Fibroblast of lung (primary cell): ENCODE results near the gene DRD1.

Experiments
- EZH2 ChIP-seq: IDR thresholded peaks from 2 replicates; pipeline ENCODE4 v1.5.1; 2012; ENCODE audit warnings: low read length, control low read depth, mild to moderate bottlenecking; ENCODE audit errors: missing control alignments
- TF ChIP-seq, protein P1 (sequence below), 2 donors: IDR thresholded peaks in 1 of 2; conservative IDR thresholded peaks in 1 of 2; 1 replicate in 1 of 2; 2 replicates in 1 of 2; pipeline ENCODE4 v1.5.1; 2011 to 2012; ENCODE audit warnings: low read length in 2 of 2, control low read depth in 1 of 2, inconsistent platforms in 1 of 2, low read depth in 1 of 2, mild to moderate bottlenecking in 1 of 2

DNA sequence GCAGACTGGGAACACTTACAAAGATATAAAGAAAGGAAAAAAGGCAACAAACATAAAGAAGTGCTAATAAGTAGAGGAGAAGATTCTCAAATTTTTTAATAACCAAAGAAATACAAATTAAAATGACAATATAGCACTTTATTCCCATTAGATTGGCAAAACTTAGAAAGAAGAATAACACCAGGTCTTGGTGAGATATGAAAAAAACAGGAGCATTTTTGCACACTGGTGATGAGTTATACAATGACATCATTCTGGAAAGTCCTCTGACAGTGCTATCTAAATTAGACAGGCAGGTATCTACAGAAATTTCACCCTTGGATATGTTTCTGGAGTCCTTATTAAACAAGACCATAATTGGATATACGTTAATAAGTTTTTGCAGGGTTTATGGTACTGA is 24.9 kb upstream of the DRD1 start:
- TF ChIP-seq, protein P1, sequence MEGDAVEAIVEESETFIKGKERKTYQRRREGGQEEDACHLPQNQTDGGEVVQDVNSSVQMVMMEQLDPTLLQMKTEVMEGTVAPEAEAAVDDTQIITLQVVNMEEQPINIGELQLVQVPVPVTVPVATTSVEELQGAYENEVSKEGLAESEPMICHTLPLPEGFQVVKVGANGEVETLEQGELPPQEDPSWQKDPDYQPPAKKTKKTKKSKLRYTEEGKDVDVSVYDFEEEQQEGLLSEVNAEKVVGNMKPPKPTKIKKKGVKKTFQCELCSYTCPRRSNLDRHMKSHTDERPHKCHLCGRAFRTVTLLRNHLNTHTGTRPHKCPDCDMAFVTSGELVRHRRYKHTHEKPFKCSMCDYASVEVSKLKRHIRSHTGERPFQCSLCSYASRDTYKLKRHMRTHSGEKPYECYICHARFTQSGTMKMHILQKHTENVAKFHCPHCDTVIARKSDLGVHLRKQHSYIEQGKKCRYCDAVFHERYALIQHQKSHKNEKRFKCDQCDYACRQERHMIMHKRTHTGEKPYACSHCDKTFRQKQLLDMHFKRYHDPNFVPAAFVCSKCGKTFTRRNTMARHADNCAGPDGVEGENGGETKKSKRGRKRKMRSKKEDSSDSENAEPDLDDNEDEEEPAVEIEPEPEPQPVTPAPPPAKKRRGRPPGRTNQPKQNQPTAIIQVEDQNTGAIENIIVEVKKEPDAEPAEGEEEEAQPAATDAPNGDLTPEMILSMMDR (conservative IDR thresholded peaks at IDR 0.05 in 1 of 2, IDR thresholded peaks at IDR 0.05 in 1 of 2; ENCODE audit: low read depth in 1 of 2, low read length in 2 of 2): no peak
- TF ChIP-seq EZH2: no peak
